GM18526 (cell line): ENCODE results near the gene TUBB2B.

Source experiments
- POLR2A ChIP-seq: IDR thresholded peaks from 3 replicates; pipeline ENCODE4 v1.6.1; 2011; ENCODE audit not compliant: insufficient read length; ENCODE audit errors: extremely low read depth

TUBB2B gene

GRCh38 chr6:3228771-3229565 lies 1.5 kb upstream of the TUBB2B start:
- TF ChIP-seq POLR2A, result no peak

- no peak for TF ChIP-seq POLR2A
These were observed 706 bp upstream of the TUBB2B start for GRCh38 chr6:3228046-3228671.

- TF ChIP-seq POLR2A, result no peak
These were observed 731 bp downstream of the TUBB2B start for GRCh38 chr6:3226481-3227362.

- no peak for TF ChIP-seq POLR2A
These were observed 1.4 kb downstream of the TUBB2B start for GRCh38 chr6:3226042-3226441.

- TF ChIP-seq POLR2A, result no peak
These were observed 4.9 kb downstream of the TUBB2B start for GRCh38 chr6:3222506-3223038.

- TF ChIP-seq POLR2A, result no peak
These were observed 5.9 kb downstream of the TUBB2B start for GRCh38 chr6:3221578-3221977.

GRCh38 chr6:3220366-3220765 lies 7.1 kb downstream of the TUBB2B start:
- no peak for TF ChIP-seq POLR2A

- TF ChIP-seq POLR2A, result no peak
These were observed 9.2 kb downstream of the TUBB2B start for GRCh38 chr6:3218266-3218665.

GRCh38 chr6:3217286-3217685 lies 10.2 kb downstream of the TUBB2B start:
- TF ChIP-seq POLR2A, result no peak

GRCh38 chr6:3214898-3215297 lies 12.6 kb downstream of the TUBB2B start:
- no peak for TF ChIP-seq POLR2A

GRCh38 chr6:3213334-3213695 lies 14.1 kb downstream of the TUBB2B start:
- TF ChIP-seq POLR2A, result no peak

GRCh38 chr6:3212261-3212660 lies 15.2 kb downstream of the TUBB2B start:
- TF ChIP-seq POLR2A, result no peak

- TF ChIP-seq POLR2A, result no peak
These were observed 15.8 kb downstream of the TUBB2B start for GRCh38 chr6:3211681-3212080.

- no peak for TF ChIP-seq POLR2A
These were observed 17.3 kb downstream of the TUBB2B start for GRCh38 chr6:3210024-3210610.
